Right ventricle myocardium superior (tissue), 1 donor: ENCODE measurements around the gene ADK. TPM values are rescaled to one million over a fixed set of nuclear protein-coding genes. Genes with fewer than 3 reads are reported as not detected.
"Not testable (repeated sequence)": the region's sequence is repeated elsewhere in the genome, so short reads cannot be mapped to it uniquely, and the experiment has no call there.

Experiments used
- ATAC-seq: fragments of 200-7000 bp; cut with Tn5 transposase; one replicate; pipeline ENCODE4 v1.9.1; 2020; ENCODE audit warnings: mild to moderate bottlenecking; ENCODE audit not compliant: poor library complexity
- DNase-seq: peaks from one replicate; pipeline ENCODE4 v3.0.0-alpha.2; 2020
- intact Hi-C: fragments of 100-400 bp; cut with DNase I; formaldehyde crosslinking; loops from one replicate; pipeline ENCODE4 v1.11.2; 2022
- total RNA-seq: library from RNA; stranded (reverse); fragmentation: NEBNext Ultra II Directional; extraction: Animal tissue kit (Norgen Biotek cat#: 25700); gene quantifications from one replicate; pipeline ENCODE4 v1.2.1, GENCODE V29; 2021
- donor health status: DM: no; HTN: yes; CAD: no; lungs with severe emphysema.

The ADK gene
- total RNA-seq, 1 donor from 2014 or later, result 40.6 TPM

DNA sequence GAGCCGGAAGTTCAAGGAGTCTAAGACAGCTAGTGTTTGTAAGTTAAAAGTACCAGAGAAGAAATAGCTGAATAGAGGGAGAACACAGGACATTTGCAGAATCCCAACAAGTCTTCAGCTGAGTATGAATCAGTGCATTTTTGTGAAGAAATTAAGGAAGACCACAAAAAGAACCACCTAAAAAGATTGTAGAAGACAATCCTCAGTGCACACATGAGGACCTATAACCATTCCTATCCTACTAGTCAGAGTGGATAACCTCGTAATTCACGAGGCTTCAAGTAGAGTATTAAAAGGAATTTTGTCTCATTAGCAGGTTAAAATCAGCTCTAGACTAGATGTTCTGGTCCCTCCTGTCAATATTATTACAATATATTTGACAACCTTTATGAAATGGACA lies 380.0 kb downstream of the ADK start:
- intact Hi-C loops, result no loop called here
- no peak for DNase-seq
- no peak for ATAC-seq

DNA sequence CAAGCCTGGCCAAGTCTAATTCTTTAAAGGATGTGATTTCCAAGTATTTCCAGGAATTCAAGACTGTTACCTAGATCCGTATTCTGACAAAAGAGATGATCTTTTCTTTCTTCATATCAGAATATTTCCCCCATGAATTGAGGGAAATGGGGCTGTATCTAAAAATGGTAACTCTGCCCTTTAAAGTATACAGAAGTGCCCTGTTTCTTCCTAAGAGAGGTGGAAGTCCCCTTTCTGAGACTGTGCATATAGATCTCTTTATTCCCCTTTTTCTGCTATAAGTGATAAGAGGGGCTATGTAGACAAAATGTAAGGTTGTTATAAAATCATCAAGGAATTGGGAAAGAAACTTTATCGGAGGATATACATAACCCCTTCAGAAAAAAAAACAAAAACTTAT lies 388.3 kb downstream of the ADK start:
- no peak for DNase-seq
- no peak for ATAC-seq
- intact Hi-C loops, result no loop called here

DNA sequence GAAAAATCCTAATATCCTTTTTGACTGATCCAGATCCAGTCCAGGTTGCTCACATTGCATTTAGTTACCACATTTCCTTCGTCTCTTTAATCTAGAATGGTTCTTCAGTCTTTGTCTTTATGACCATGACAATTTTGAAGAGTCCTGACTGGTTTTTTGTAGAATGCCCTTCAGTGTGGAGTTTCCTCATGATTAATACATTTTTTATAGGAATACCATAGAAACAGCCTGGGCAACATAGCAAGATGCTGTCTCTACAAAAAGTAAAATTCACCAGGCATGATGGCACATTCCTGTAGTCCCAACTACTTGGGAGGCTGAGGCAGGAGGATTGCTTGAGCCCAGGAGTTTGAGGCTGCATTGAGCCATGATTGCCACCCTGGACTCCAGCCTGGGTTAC lies 390.4 kb downstream of the ADK start:
- DNase-seq, result no peak
- ATAC-seq, result no peak
- intact Hi-C loops, result no loop called here

DNA sequence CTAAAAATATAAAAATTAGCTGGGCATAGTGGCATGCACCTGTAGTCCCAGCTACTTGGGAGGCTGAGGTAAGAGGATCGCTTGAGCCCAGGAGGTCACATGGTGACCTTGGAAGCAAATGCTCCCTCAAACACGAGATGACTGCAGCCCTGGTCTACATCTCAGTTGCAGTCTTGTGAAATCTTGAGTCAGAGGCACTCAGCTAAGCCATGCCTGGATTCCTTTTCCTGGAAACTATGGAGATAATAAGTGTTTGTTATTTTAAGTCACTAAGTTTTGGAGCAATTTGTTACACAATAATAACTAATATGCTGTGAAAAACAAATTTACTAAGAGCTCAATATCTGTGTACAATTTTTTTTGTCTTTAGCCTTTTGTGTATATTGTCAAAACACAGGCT lies 391.1 kb downstream of the ADK start:
- ATAC-seq (peak; percentile 60), DNase-seq (no peak)
- intact Hi-C loops, result no loop called here

DNA sequence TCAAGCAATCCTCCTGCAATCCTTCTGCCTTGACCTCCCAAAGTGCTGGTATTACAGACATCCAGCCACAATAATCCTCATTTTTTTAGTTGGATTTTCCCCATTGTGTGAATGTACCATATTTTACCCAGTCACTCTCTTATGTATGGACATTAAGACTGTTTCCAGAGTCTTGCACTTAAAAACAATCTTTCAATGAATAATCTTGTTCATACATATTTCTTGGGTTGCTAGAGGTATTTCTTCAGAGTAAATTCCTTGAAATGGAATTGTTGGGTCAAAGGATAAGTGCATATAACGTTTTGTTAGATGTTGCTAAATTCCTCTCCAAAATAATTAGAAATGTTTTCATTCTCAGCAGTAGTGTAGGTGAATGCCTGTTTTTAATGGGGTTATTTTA lies 392.3 kb downstream of the ADK start:
- intact Hi-C loops, result no loop called here
- ATAC-seq, result no peak
- DNase-seq, result no peak

DNA sequence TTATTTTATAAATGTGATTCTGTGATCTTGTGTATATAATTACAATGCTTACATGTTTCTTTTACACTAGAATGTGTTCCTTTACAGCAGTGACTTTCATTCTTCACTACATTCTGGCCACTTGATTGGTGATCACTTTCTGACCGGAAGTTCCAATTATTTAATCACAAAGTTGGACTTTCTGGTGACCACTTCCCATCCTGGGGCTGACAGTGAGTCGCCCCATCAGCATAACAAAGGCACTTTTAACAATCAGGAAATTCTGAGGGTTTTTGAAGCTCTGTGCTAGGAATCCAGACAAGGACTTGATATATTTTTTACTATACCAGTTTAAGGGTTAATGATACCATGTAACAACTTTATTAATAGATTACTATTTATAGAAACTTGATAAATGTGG lies 393.1 kb downstream of the ADK start:
- DNase-seq (no peak), ATAC-seq (no peak)
- intact Hi-C loops, result no loop called here

DNA sequence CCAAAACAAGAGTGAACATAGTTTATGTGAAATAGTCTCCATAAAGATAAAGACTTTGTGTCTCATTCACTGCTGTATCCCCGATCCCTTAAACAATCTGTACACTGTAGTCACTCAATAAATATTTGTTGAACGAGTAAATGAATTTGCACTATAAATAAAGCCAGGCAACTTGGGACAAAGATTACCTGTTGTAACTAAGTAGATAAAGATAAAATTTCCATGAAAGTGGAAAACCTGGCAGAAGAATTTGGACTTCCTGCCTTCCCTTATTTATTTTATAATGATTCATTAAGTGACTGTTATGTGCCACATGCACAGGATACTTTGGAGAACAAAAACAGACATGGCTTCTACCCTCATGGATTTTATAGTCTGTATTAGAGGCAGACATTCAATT lies 397.7 kb downstream of the ADK start:
- DNase-seq, result no peak
- intact Hi-C loops, result no loop called here
- ATAC-seq, result no peak

DNA sequence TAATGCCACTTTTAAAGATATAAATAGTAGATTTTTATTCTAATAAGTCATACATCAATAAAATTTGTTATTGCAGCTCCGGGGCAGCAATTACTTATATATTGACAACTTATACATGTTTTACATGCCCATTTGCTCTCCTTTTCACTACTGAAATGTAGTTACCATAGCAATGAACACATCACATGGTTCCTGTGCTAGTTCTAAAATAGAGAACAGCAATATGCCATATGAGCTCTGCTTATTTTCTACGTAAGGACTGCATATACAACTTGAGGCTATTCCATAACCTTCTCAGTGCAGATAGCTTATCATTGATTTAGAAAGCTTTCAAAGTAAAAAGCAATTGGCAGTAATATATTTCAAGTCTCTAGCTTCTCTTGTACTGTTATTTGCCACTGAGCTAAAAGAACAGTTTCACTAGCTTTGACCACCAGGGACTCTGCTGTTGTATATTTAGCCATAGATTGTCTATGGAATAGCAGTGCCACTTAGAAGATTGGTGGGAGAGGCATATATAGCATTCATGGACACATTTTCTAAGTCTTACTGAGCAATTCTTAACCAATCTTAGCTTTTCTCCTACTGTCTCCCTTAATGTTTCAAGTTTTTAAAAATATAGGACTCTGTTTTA lies 405.2 kb downstream of the ADK start:
- ATAC-seq, result no peak
- intact Hi-C loops, result no loop called here
- no peak for DNase-seq

DNA sequence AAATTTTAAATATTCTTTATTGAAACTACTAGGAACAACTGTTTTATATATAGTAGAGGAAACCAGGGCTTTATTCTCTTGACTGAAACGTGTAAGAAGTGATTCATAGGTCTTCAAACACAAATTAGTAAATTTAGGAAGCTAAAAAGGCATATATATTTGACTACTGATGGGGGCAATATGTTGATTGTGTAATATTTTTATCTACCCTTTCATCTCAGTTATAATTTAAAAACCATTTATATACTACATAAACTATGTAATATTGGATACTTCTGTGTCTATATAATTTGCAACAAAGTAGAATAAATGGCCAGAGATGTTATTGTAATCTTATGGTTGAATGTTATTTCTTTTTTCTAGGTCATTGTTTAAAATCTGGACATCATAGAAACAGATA lies 406.1 kb downstream of the ADK start:
- no peak for ATAC-seq
- intact Hi-C loops, result no loop called here
- no peak for DNase-seq

DNA sequence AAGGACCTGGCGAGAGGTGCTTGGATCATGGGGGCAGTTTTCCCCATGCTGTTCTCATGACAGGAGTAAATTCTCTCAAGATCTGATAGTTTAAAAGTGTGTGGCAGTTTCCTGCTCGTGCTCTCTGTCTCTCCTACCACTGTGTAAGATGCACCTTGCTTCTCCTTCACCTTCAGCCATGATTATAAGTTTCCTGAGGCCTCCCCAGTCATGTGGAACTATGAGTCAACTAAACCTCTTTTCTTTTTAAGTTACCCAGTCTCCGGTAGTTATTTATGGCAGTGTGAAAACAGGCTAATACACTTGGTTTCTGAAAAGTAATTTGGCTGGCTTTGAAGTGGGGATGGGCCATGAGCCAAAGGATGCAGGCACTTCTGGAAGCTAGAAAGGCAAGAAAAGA lies 407.4 kb downstream of the ADK start:
- intact Hi-C loops, result no loop called here
- ATAC-seq, result no peak
- no peak for DNase-seq

DNA sequence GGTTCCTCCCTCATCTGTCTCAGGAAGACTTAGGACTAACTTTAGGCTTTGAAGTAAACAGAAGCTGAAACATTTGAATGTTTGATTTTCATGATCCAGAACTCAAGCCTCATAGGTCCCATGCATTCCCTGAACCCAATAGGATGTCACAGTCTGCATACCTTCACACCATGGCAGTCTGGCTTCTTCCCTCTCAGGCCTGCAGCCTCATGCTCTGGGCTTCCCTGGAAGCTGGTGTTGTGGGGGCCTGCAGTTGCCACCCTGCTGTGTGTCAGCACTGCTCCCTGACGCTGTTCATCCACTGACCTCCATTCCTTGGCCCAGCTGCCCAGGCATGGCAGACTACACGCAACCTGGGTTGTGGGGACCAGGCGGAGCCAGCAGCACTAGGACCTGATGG lies 407.9 kb downstream of the ADK start:
- DNase-seq, result no peak
- ATAC-seq, result no peak
- intact Hi-C loops, result no loop called here

DNA sequence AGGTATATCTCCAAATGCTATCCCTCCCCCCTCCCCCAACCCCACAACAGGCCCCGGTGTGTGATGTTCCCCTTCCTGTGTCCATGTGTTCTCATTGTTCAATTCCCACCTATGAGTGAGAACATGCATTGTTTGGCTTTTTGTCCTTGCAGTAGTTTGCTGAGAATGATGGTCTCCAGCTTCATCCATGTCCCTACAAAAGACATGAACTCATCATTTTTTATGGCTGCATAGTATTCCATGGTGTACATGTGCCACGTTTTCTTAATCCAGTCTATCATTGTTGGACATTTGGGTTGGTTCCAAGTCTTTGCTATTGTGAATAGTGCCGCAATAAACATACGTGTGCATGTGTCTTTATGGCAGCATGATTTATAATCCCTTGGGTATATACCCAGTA lies 417.9 kb downstream of the ADK start:
- ATAC-seq, intact Hi-C loops, DNase-seq: not testable (repeated sequence)

DNA sequence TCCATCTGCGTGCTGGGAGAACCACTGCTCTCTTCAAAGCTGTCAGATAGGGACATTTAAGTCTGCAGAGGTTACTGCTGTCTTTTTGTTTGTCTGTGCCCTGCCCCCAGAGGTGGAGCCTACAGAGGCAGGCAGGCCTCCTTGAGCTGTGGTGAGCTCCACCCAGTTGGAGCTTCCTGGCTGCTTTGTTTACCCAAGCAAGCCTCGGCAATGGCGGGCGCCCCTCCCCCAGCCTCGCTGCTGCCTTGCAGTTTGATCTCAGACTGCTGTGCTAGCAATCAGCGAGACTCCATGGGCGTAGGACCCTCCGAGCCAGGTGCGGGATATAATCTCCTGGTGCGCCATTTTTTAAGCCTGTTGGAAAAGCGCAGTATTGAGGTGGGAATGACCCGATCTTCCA lies 422.5 kb downstream of the ADK start:
- intact Hi-C loops, DNase-seq, ATAC-seq: not testable (repeated sequence)

DNA sequence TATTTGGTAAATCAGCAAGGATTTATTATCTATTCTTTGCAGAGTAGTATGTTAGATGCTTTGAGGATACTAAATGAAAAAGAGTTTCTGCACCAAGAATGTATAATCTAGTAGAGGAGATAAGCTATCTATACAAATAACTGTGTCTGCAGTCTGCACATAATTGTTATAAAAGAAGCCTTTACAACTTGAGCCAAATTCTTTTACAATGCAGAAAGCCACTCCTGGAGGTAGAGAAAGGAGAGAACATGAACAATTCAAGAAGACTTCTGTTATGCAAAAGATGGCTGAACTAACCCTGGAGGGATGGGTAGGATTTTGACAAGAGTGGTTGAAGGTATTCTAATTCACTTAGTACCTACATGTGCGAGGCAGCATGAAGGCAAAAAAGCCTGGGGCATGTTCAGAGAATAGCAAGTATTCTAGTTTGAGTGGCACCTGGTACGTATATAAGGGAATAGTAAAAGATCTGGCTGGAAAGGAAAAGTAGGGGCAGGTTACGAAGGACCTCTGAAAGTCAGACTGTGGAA lies 424.2 kb downstream of the ADK start:
- intact Hi-C loops, result no loop called here
- ATAC-seq, result no peak
- DNase-seq, result no peak

DNA sequence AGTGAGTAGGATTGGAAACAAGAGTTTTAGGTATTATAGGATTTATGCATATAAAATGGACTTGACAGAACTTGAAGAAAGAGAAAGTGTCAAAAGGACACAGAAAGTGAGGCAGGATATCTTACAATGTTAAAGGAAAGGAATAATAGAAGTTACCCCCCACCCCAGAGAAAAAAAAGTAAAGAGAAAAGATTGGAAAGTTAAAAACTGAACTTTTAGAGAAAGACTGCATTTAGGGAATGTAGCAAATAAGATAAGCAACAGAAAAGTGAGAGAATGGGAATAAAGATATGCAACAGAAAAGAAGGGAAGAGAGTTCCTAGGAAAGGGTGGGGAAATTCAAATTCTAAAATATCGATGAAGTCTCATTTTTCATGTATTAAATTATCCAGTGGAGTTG lies 424.9 kb downstream of the ADK start:
- ATAC-seq (no peak), DNase-seq (no peak)
- intact Hi-C loops, result no loop called here

DNA sequence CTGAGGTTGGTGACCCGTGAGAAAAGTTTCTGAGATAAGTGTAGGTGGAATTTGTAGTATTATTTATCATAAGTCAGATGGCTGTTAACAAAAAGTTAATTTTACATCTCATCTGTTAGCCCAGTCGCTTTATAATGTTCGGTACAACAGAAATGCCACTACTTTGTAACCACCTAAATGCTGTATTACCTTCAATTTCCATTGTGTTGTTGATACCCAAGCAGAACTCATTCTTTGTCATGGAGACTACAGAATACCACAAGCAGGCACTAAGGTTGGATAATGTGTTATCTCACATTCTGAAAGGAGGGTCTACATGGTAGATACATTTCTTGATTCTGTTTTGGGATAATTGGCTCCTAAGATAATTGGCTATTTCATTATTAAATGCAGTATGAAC lies 425.6 kb downstream of the ADK start:
- intact Hi-C loops, result no loop called here
- no peak for DNase-seq
- no peak for ATAC-seq

DNA sequence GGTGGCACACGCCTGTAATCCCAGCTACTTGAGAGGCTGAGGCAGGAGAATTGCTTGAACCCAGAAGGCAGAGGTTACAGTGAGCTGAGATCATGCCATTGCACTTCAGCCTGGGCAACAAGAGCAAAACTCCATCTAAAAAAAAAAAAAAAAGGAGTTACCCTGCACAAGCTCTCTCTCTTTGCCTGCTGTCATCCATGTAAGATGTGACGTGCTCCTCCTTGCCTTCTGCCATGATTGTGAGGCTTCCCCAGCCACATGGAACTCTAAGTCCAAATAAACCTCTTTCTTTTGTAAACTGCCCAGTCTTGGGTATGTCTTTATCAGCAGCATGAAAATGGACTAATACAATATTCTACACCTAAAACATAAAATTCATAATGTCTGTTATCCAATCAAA lies 429.4 kb downstream of the ADK start:
- ATAC-seq, intact Hi-C loops, DNase-seq: not testable (repeated sequence)

DNA sequence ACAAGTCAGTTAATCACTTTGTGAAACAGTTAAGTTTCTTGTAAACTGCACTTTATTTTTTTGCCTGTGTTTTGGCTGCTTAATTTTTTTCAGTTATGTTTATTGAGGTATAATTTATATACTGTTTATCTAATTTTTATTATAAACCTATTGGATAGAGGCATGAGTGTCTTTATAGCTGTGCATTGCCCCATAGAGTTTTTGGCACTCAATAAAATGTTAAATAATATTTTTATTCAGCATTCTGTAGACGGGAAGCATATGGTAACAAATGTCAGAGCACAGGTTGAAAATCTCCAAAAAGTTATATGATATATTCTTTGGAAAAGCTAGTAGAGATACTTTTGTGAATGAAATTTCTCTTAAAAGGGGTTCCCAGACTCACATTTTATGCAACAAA lies 431.5 kb downstream of the ADK start:
- ATAC-seq, result no peak
- intact Hi-C loops, result no loop called here
- no peak for DNase-seq

DNA sequence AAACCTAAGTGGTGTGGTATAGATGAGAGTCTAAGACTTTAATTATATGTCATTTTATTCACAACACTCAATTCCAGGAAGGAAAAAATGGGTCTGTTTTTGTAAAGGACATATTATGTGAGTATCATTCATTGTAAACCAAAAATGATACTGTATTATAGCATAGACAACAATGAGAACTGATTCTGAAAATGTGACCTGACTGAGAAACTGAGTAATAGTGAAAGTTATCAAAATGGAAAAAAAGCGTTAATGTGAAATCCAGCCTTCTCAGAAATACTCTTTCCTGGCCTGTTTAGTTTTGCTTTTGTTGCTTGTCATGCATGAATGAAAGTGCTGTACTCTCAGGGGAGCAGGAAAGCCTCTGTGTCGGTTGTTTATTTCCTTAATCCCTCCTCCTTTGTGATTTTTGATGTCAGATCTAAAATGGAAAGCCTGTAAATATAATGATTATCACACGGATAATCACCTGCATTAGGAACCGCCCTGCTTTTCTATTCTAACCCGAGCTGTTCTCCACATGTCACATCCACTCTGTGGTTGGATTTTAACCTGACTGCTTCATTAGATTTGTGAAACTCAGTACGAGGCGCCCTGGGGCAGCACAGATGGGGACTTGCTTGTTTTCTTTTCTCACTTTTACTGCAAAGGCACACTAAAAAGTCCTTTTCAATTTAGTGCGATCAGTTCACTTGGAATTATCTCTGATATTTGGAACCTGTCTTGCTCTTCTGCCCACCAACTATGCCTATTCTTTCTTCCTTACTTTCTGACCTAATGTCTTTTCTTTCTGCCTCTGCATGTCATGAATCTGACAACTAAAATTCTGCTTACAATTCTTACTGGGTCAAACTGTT lies 434.4 kb downstream of the ADK start:
- ATAC-seq, result no peak
- intact Hi-C loops, result no loop called here
- DNase-seq, result no peak

DNA sequence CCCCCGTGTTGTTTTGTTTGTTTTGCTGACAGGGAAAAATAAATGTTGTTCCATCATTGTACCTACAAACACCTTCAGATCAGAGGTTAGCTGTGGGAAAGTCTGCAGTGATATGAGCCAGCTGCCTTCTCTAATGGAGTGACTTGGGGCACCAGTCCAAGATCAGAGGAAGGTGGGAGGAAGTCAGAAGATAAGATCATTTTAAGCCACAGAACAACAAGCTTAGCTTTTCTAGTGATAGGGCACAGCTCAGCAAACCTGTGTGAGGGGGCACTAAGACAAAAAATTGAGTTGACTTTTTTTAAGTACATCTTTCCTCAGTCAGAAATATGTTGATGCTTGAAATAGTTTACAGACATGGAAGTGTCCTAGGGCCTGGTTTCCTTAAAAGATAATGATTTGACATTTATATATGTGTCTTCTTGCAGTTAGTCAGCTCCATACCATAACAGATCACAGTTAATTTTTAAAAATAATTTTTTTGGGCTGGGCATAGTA lies 435.1 kb downstream of the ADK start:
- intact Hi-C loops, result no loop called here
- ATAC-seq, result no peak

More for the DNA sequence above, 435.1 kb downstream of the ADK start:
- DNase-seq, result no peak
